WTC11 (cell line): ENCODE measurements around the gene LIMA1. TPM values are rescaled to one million over a fixed set of nuclear protein-coding genes. Genes with fewer than 3 reads are reported as not detected.

Experiments
- ATAC-seq: fragments of 200-7000 bp; cut with Tn5 transposase; 2 replicates; pipeline ENCODE4 v1.10.0; 2021; ENCODE audit warnings: mild to moderate bottlenecking, moderate library complexity
- CTCF ChIA-PET: fragments of 300-600 bp; sonication (Branson Sonifier 250); formaldehyde crosslinking; loops from one replicate; lab custom pipeline; 2021; ENCODE audit warnings: antibody characterized with exemption; lab: Charles Lee
- POLR2A ChIA-PET: fragments of 350-600 bp; sonication (Branson Sonifier 250); formaldehyde crosslinking; loops from one replicate; lab custom pipeline; 2021; ENCODE audit warnings: antibody characterized with exemption; lab: Charles Lee
- DNase-seq: peaks from one replicate; pipeline ENCODE4 v3.0.0; 2021; ENCODE audit warnings: low spot score
- H3K27ac Mint-ChIP-seq: 2 replicates; pipeline ENCODE4 v1.8.0; 2021; ENCODE audit warnings: mixed read lengths
- H3K27me3 Mint-ChIP-seq: 2 replicates; pipeline ENCODE4 v1.8.0; 2021; ENCODE audit warnings: low read depth, mild to moderate bottlenecking, moderate library complexity, mixed read lengths
- H3K36me3 Mint-ChIP-seq: 2 replicates; pipeline ENCODE4 v1.8.0; 2021; ENCODE audit warnings: mixed read lengths
- H3K4me1 Mint-ChIP-seq: 2 replicates; pipeline ENCODE4 v1.8.0; 2022; ENCODE audit warnings: mixed read lengths
- H3K4me3 Mint-ChIP-seq: 2 replicates; pipeline ENCODE4 v1.8.0; 2021; ENCODE audit warnings: mild to moderate bottlenecking, moderate library complexity, mixed read lengths
- H3K9me3 Mint-ChIP-seq: 2 replicates; pipeline ENCODE4 v1.8.0; 2021; ENCODE audit warnings: mixed read lengths
- ESRRA ChIP-seq: sonication (generic); formaldehyde crosslinking; IDR thresholded peaks from 2 replicates; pipeline ENCODE4 v1.8.1; 2022; ENCODE audit warnings: mild to moderate bottlenecking, missing genetic modification reagents, borderline replicate concordance
- FOXK1 ChIP-seq: sonication (generic); formaldehyde crosslinking; IDR thresholded peaks from 2 replicates; pipeline ENCODE4 v1.8.0; 2022; ENCODE audit warnings: mild to moderate bottlenecking, moderate library complexity, missing genetic modification reagents
- HMGA2 ChIP-seq: fragments of 250-450 bp; sonication (Bioruptor Pico); IDR thresholded peaks from 2 replicates; pipeline ENCODE4 v1.4.0; 2021; ENCODE audit warnings: mild to moderate bottlenecking, moderate library complexity
- NR2C2 ChIP-seq: sonication (generic); formaldehyde crosslinking; IDR thresholded peaks from 2 replicates; pipeline ENCODE4 v1.8.0; 2022; ENCODE audit warnings: mild to moderate bottlenecking, missing genetic modification reagents
- NR3C1 ChIP-seq: sonication (generic); formaldehyde crosslinking; conservative IDR thresholded peaks from 2 replicates; pipeline ENCODE4 v1.8.1; 2023; ENCODE audit warnings: low read depth, mild to moderate bottlenecking, missing genetic modification reagents
- SP1 ChIP-seq: sonication (generic); formaldehyde crosslinking; conservative IDR thresholded peaks from 2 replicates; pipeline ENCODE4 v1.8.1; 2022; ENCODE audit warnings: missing genetic modification reagents
- ZNF121 ChIP-seq: sonication (generic); formaldehyde crosslinking; IDR thresholded peaks from 2 replicates; pipeline ENCODE4 v1.8.0; 2023; ENCODE audit warnings: missing genetic modification reagents
- ZNF396 ChIP-seq: fragments of 250-450 bp; sonication (Bioruptor Pico); IDR thresholded peaks from 2 replicates; pipeline ENCODE4 v1.8.0; 2021; ENCODE audit warnings: mild to moderate bottlenecking, moderate library complexity, borderline replicate concordance
- ZNF416 ChIP-seq: fragments of 250-450 bp; sonication (Bioruptor Pico); IDR thresholded peaks from 2 replicates; pipeline ENCODE4 v1.9.0; 2021; ENCODE audit warnings: mild to moderate bottlenecking, inconsistent platforms
- total RNA-seq: library from RNA; stranded (reverse); gene quantifications from 3 replicates; pipeline ENCODE4 v1.2.3, GENCODE V29; 2021
- TF ChIP-seq, protein P1 (sequence below): sonication (generic); formaldehyde crosslinking; IDR thresholded peaks from 2 replicates; pipeline ENCODE4 v1.8.1; 2023; ENCODE audit warnings: mild to moderate bottlenecking, missing genetic modification reagents
- TF ChIP-seq, protein P2 (sequence below): sonication (generic); formaldehyde crosslinking; IDR thresholded peaks from 2 replicates; pipeline ENCODE4 v1.8.1; 2022; ENCODE audit warnings: missing genetic modification reagents, borderline replicate concordance
- TF ChIP-seq, protein P3 (sequence below): sonication (generic); formaldehyde crosslinking; IDR thresholded peaks from 2 replicates; pipeline ENCODE4 v1.8.1; 2022; ENCODE audit warnings: low read depth, mild to moderate bottlenecking, moderate library complexity, missing genetic modification reagents, borderline replicate concordance
- TF ChIP-seq, protein P4 (sequence below): fragments of 250-450 bp; sonication (Bioruptor Pico); IDR thresholded peaks from 2 replicates; pipeline ENCODE4 v1.9.0; 2021; ENCODE audit warnings: mild to moderate bottlenecking
- TF ChIP-seq, protein P5 (sequence below): sonication (generic); formaldehyde crosslinking; IDR thresholded peaks from 2 replicates; pipeline ENCODE4 v1.8.0; 2022; ENCODE audit warnings: mild to moderate bottlenecking, missing genetic modification reagents

The LIMA1 gene
- total RNA-seq, 1 experiment from 2014 or later: 41.2 TPM

DNA sequence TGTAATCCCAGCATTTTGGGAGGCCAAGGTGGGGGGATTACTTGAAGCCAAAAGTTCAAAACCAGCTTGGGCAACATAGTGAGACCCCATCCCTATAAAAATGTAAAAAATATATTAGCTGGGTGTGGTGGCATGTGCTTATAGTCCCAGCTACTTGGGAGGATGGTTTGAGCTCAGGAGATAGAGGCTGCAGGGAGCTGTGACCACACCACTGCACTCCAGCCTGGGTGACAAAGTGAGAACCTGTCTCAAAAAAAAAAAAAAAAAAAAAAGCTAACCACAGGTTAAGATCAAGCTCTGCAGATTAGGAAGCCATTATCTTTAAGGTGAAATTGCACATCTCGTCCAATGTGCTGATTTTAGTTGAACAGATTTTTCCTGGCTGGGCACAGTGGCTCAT is 92.5 kb downstream of the LIMA1 start:
- ATAC-seq: no peak
- no peaks in the 10 kb centered on the region for H3K9me3 Mint-ChIP-seq
- POLR2A ChIA-PET: interaction anchor here (0.7 kb wide), 1 partner anchor 866 kb away, joined by 3 read pairs; no protein-coding TSS in a partner anchor
- H3K36me3 Mint-ChIP-seq: peaks cover 18% of the 10 kb centered on the region
- no peak for TF ChIP-seq SP1 (CRISPR knock-in tag)
- TF ChIP-seq, protein P1, sequence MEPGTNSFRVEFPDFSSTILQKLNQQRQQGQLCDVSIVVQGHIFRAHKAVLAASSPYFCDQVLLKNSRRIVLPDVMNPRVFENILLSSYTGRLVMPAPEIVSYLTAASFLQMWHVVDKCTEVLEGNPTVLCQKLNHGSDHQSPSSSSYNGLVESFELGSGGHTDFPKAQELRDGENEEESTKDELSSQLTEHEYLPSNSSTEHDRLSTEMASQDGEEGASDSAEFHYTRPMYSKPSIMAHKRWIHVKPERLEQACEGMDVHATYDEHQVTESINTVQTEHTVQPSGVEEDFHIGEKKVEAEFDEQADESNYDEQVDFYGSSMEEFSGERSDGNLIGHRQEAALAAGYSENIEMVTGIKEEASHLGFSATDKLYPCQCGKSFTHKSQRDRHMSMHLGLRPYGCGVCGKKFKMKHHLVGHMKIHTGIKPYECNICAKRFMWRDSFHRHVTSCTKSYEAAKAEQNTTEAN (CRISPR knock-in tag): no peak
- TF ChIP-seq, protein P2, sequence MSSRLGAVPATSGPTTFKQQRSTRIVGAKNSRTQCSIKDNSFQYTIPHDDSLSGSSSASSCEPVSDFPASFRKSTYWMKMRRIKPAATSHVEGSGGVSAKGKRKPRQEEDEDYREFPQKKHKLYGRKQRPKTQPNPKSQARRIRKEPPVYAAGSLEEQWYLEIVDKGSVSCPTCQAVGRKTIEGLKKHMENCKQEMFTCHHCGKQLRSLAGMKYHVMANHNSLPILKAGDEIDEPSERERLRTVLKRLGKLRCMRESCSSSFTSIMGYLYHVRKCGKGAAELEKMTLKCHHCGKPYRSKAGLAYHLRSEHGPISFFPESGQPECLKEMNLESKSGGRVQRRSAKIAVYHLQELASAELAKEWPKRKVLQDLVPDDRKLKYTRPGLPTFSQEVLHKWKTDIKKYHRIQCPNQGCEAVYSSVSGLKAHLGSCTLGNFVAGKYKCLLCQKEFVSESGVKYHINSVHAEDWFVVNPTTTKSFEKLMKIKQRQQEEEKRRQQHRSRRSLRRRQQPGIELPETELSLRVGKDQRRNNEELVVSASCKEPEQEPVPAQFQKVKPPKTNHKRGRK (CRISPR knock-in tag): no peak
- TF ChIP-seq ZNF396 (CRISPR knock-in tag): no peak
- TF ChIP-seq FOXK1: no peak
- TF ChIP-seq, protein P3, sequence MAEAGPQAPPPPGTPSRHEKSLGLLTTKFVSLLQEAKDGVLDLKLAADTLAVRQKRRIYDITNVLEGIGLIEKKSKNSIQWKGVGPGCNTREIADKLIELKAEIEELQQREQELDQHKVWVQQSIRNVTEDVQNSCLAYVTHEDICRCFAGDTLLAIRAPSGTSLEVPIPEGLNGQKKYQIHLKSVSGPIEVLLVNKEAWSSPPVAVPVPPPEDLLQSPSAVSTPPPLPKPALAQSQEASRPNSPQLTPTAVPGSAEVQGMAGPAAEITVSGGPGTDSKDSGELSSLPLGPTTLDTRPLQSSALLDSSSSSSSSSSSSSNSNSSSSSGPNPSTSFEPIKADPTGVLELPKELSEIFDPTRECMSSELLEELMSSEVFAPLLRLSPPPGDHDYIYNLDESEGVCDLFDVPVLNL (CRISPR knock-in tag): no peak
- TF ChIP-seq, protein P4, sequence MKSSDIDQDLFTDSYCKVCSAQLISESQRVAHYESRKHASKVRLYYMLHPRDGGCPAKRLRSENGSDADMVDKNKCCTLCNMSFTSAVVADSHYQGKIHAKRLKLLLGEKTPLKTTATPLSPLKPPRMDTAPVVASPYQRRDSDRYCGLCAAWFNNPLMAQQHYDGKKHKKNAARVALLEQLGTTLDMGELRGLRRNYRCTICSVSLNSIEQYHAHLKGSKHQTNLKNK: no peak
- TF ChIP-seq, protein P5, sequence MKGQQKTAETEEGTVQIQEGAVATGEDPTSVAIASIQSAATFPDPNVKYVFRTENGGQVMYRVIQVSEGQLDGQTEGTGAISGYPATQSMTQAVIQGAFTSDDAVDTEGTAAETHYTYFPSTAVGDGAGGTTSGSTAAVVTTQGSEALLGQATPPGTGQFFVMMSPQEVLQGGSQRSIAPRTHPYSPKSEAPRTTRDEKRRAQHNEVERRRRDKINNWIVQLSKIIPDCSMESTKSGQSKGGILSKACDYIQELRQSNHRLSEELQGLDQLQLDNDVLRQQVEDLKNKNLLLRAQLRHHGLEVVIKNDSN (CRISPR knock-in tag): no peak
- no peak for TF ChIP-seq ZNF121 (CRISPR knock-in tag)
- TF ChIP-seq NR3C1 (CRISPR knock-in tag): no peak
- TF ChIP-seq, all 79 proteins: peak for 0
- Mint-ChIP-seq H3K27ac (no peak overlapping the region), H3K4me3 (no peak overlapping the region), H3K27me3 (no peaks in the 10 kb centered on the region), H3K4me1 (no peaks in the 10 kb centered on the region)
- CTCF ChIA-PET: interaction anchor here (0.6 kb wide), 1 partner anchor 82 kb away, joined by 3 read pairs; no protein-coding TSS in a partner anchor
- DNase-seq: no peak

DNA sequence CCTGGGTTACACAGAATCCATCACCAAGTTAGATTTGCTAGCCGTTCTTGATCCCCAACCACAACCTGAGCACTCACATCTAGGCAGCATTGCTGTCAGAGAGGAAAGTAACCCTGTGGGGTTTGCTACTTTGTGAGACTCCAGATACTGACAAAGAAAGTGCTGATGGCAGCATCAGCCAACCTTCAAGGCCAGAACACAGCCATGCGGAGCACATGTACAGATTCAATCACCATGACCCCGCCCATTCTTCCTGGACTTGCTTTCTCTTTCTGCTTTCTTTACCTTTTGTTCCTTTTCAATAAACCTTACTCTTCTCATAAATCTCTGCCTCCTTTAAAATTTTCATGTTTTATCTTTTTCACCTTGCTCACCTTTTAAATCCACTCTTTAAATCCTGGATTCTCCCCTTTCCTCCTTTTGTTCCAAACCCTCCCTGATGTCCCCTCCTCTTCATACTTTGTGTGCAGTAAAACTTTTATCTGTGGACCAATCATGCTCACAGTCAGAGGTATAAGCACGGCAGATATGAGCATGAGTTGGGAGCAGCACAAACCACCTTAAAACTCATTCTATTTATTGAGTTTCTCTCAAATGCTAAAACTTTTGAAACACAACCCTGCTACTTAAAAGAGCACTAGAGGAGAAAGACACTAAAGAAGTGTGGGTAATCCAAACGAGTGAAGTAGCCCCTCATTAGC is 94.3 kb downstream of the LIMA1 start:
- no peaks in the 10 kb centered on the region for H3K9me3 Mint-ChIP-seq
- POLR2A ChIA-PET: interaction anchor here (0.6 kb wide), 1 partner anchor 30 kb away, joined by 4 read pairs; no protein-coding TSS in a partner anchor
- H3K36me3 Mint-ChIP-seq: peaks cover 15% of the 10 kb centered on the region
- peak overlapping the region; percentile 64 for H3K27ac Mint-ChIP-seq
- CTCF ChIA-PET: no interaction called here
- no peak overlapping the region for H3K4me3 Mint-ChIP-seq
- 0 out of 2 replicates have a peak, but pooled peaks cover 2% of the 10 kb centered on the region for H3K4me1 Mint-ChIP-seq
- no peak for ATAC-seq
- no peaks in the 10 kb centered on the region for H3K27me3 Mint-ChIP-seq
- TF ChIP-seq NR2C2 (CRISPR knock-in tag) (no peak), HMGA2 (CRISPR knock-in tag) (no peak), SP1 (CRISPR knock-in tag) (no peak), ZNF396 (CRISPR knock-in tag) (no peak), ZNF121 (CRISPR knock-in tag) (no peak), ESRRA (no peak), ZNF416 (no peak), NR3C1 (CRISPR knock-in tag) (no peak)
- TF ChIP-seq, protein P1 (CRISPR knock-in tag): no peak
- no peak for DNase-seq
